H1 (cell line): ENCODE data around the gene TRIM67.

Experiments
- CREB1 ChIP-seq: IDR thresholded peaks from 2 replicates; pipeline ENCODE4 v1.6.1; 2012; ENCODE audit warnings: inconsistent platforms
- EGR1 ChIP-seq: IDR thresholded peaks from 2 replicates; pipeline ENCODE4 v1.6.1; 2011; ENCODE audit warnings: low read depth, low read length, borderline replicate concordance
- GABPA ChIP-seq: IDR thresholded peaks from 2 replicates; pipeline ENCODE4 v1.6.1; 2011; ENCODE audit warnings: mild to moderate bottlenecking, low read length, moderate library complexity, borderline replicate concordance; ENCODE audit not compliant: insufficient read depth
- KDM1A ChIP-seq: fragments of 200-600, 300-600 bp; sonication (generic); IDR thresholded peaks from 2 replicates; pipeline ENCODE4 v1.7.1; 2016; ENCODE audit warnings: mild to moderate bottlenecking, low read length, borderline replicate concordance
- KDM5A ChIP-seq: fragments of 200-600 bp; IDR thresholded peaks from 2 replicates; pipeline ENCODE4 v1.7.1; 2012; ENCODE audit warnings: mild to moderate bottlenecking, low read length, inconsistent platforms, mixed read lengths
- POLR2A ChIP-seq, 2 experiments: IDR thresholded peaks; 1 replicate in 1 of 2; 2 replicates in 1 of 2; pipeline ENCODE4 v1.6.1; 2011; ENCODE audit warnings: low read depth in 2 of 2, low read length in 2 of 2, mild to moderate bottlenecking in 2 of 2; ENCODE audit errors: control extremely low read depth in 1 of 2
- POLR2AphosphoS5 ChIP-seq: IDR thresholded peaks from 2 replicates; pipeline ENCODE4 v1.6.1; 2011; ENCODE audit warnings: low read depth, low read length
- RAD21 ChIP-seq, 2 experiments: IDR thresholded peaks in 1 of 2; conservative IDR thresholded peaks in 1 of 2; 2 replicates each; pipeline ENCODE4 v1.6.1; 2011; ENCODE audit warnings: low read depth in 2 of 2, low read length in 2 of 2, improper control_type of control experiment in 1 of 2, inconsistent platforms in 1 of 2, mild to moderate bottlenecking in 1 of 2, moderate library complexity in 1 of 2
- TAF1 ChIP-seq: IDR thresholded peaks from 2 replicates; pipeline ENCODE4 v1.6.1; 2011; ENCODE audit warnings: mild to moderate bottlenecking, low read depth, low read length
- TBP ChIP-seq: IDR thresholded peaks from 2 replicates; pipeline ENCODE4 v1.6.1; 2011; ENCODE audit warnings: low read depth, low read length, improper control_type of control experiment
- TCF12 ChIP-seq: IDR thresholded peaks from 2 replicates; pipeline ENCODE4 v1.6.1; 2011; ENCODE audit warnings: low read depth, mild to moderate bottlenecking, low read length
- TF ChIP-seq, protein P1 (sequence below), 3 experiments: IDR thresholded peaks; 1 replicate in 2 of 3; 2 replicates in 1 of 3; pipeline versions ENCODE4 v1.5.1 to v1.6.1; 2011; ENCODE audit warnings: low read length in 3 of 3, mild to moderate bottlenecking in 3 of 3, inconsistent platforms in 2 of 3, low read depth in 1 of 3, moderate library complexity in 1 of 3; ENCODE audit not compliant: insufficient read depth in 1 of 3; ENCODE audit errors: control extremely low read depth in 1 of 3
- TF ChIP-seq, protein P2 (sequence below): IDR thresholded peaks from 2 replicates; pipeline ENCODE4 v1.6.1; 2011; ENCODE audit warnings: low read length, improper control_type of control experiment
- TF ChIP-seq, protein P3 (sequence below): IDR thresholded peaks from 2 replicates; pipeline ENCODE4 v1.6.1; 2012; ENCODE audit warnings: low read length, inconsistent platforms

DNA sequence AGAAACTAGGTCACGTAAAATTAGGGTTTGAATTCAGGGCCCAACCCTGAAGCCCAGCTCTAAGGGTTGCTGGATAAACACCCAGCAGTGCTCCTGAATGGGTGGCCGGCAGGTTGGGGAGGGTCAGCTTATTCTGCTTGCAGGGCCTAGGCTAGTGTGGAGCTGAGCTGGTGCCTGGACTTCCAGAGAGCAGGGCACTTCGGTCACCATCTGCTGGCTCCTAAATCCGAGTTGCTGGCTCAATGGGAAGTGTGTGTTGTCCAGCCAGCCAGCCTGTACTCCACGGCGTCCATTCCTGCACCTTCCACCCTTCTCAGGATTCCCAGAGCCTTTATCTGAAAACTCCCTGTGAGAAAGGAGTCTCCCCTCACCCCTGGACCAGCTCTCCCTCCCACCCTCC lies 23.0 kb downstream of the TRIM67 start:
- no peak for TF ChIP-seq KDM1A
- TF ChIP-seq, protein P1, sequence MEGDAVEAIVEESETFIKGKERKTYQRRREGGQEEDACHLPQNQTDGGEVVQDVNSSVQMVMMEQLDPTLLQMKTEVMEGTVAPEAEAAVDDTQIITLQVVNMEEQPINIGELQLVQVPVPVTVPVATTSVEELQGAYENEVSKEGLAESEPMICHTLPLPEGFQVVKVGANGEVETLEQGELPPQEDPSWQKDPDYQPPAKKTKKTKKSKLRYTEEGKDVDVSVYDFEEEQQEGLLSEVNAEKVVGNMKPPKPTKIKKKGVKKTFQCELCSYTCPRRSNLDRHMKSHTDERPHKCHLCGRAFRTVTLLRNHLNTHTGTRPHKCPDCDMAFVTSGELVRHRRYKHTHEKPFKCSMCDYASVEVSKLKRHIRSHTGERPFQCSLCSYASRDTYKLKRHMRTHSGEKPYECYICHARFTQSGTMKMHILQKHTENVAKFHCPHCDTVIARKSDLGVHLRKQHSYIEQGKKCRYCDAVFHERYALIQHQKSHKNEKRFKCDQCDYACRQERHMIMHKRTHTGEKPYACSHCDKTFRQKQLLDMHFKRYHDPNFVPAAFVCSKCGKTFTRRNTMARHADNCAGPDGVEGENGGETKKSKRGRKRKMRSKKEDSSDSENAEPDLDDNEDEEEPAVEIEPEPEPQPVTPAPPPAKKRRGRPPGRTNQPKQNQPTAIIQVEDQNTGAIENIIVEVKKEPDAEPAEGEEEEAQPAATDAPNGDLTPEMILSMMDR (IDR thresholded peaks at IDR 0.05; ENCODE audit: control extremely low read depth in 1 of 3, insufficient read depth in 1 of 3, low read depth in 1 of 3, low read length in 3 of 3) = no peak
- no peak for TF ChIP-seq TBP
- TF ChIP-seq TAF1 = no peak
- TF ChIP-seq POLR2A (IDR thresholded peaks at IDR 0.05; ENCODE audit: control extremely low read depth in 1 of 2, low read depth in 2 of 2, low read length in 2 of 2) = no peak
- no peak for TF ChIP-seq POLR2AphosphoS5
- TF ChIP-seq, protein P2, sequence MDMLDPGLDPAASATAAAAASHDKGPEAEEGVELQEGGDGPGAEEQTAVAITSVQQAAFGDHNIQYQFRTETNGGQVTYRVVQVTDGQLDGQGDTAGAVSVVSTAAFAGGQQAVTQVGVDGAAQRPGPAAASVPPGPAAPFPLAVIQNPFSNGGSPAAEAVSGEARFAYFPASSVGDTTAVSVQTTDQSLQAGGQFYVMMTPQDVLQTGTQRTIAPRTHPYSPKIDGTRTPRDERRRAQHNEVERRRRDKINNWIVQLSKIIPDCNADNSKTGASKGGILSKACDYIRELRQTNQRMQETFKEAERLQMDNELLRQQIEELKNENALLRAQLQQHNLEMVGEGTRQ = no peak
- TF ChIP-seq GABPA = no peak
- TF ChIP-seq KDM5A = no peak
- no peak for TF ChIP-seq TCF12
- TF ChIP-seq, protein P3, sequence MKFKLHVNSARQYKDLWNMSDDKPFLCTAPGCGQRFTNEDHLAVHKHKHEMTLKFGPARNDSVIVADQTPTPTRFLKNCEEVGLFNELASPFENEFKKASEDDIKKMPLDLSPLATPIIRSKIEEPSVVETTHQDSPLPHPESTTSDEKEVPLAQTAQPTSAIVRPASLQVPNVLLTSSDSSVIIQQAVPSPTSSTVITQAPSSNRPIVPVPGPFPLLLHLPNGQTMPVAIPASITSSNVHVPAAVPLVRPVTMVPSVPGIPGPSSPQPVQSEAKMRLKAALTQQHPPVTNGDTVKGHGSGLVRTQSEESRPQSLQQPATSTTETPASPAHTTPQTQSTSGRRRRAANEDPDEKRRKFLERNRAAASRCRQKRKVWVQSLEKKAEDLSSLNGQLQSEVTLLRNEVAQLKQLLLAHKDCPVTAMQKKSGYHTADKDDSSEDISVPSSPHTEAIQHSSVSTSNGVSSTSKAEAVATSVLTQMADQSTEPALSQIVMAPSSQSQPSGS = no peak
- TF ChIP-seq CREB1 = no peak
- no peak for TF ChIP-seq EGR1
- no peak for TF ChIP-seq RAD21 (IDR thresholded peaks at IDR 0.05 in 1 of 2, conservative IDR thresholded peaks at IDR 0.05 in 1 of 2; ENCODE audit: low read depth in 2 of 2, low read length in 2 of 2)
